PC-3 (cell line): ENCODE results near the gene MLANA.

ENCODE experiments used
- CTCF ChIP-seq: fragments of 300-600 bp; sonication (generic); conservative IDR thresholded peaks from 2 replicates; pipeline ENCODE4 v1.5.1; 2017; ENCODE audit warnings: antibody characterized with exemption, low read depth, mild to moderate bottlenecking, low read length
- EZH2 ChIP-seq: fragments of 300-600 bp; sonication (generic); IDR thresholded peaks from one replicate; pipeline ENCODE4 v1.6.1; 2017; ENCODE audit warnings: antibody characterized with exemption, mild to moderate bottlenecking, low read length; ENCODE audit not compliant: unreplicated experiment

GRCh38 chr9:5869315-5870019 lies 21.2 kb upstream of the MLANA start:
- TF ChIP-seq EZH2 (no peak), CTCF (peak; percentile 59)
